COLO668 (cell line): ENCODE results near the gene NETO2.
"Not testable (repeated sequence)": the region's sequence is repeated elsewhere in the genome, so short reads cannot be mapped to it uniquely, and the experiment has no call there.

Source experiments
- DNase-seq: peaks from one replicate; lab custom pipeline; 2025; ENCODE audit not compliant: unreplicated experiment; lab: John Stamatoyannopoulos, UW

The NETO2 gene

DNA sequence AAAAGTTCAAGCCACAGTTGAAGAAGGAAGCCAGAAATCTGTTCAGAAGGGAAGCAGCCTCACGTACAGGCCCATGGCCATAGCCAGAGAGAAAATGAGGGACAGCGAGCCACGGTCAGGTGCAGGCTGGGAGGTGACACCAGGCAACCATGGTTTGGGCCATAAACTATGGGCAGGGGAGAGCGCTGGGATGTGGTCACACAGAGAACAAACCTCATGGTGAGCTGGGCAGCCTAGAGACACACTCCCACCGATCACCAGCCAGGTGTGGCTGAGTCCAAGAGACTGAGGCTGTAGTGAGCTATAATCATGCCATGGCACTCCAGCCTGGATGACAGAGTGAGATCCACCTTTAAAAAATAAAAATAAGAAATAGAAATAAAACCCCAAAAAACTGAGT, 76.5 kb downstream of the NETO2 start:
- DNase-seq = no peak

DNA sequence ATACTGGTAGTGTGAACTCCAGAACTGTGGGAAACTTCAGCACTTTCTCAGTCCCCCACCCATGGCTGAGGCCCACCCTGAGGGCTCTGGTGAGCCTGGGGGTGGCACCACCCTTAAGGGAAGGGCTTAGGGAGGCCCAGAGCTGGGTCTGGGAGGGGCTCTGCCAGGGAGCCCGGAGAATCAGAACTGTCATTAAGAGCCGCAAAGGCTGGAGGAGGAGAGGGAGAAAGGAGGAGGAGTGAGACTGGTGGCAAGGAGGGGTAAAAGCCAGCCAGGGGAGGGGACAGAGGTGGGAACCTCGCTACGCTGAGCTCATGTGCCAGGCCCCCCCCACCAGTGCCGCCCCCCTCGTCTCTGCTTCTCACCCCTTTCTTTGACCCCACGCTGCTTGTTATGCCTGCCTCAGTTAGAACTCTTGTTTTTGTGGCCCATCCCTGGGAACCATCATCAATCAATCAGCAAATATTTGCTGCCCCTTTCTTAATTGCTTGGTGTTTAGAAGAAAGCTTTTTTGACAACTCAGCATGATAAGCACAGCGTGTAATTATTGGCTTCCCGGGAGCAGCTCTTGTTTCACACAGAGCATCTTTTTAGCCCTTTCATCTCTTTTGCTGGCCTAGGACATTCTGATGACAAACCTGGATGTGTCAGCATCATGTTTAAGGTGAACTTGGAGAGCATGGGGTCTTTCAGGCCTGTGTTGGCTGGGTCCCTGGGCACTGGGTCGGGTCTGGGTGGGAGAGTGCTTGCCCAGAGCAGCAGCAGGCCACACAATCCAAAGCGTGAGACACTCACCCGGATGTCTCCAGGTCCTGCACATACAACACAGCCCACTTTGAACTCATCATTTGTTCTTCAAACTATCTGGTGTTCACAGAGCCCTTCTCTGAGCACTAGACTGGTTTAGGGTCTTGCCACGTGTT, 77.7 kb downstream of the NETO2 start:
- no peak for DNase-seq

DNA sequence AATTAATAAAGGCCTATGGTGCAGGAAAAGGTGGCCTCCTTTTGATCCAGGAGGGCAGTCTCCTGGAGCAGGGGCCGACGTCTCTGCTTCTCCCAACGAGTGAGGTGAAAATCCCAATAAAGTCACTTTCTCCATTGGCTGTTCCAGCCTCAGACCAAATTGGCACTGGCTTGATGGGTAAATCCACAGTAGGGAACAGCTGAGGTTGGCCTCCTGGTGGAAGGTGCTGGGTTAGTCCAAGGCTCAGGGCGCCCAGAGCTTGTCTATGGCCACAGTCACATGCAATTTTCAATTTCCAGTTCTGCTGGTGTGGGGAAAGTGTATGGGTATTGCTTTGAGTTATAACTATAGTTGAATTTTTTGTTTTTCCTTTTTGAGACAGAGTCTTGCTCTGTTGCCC, 79.0 kb downstream of the NETO2 start:
- DNase-seq = no peak

DNA sequence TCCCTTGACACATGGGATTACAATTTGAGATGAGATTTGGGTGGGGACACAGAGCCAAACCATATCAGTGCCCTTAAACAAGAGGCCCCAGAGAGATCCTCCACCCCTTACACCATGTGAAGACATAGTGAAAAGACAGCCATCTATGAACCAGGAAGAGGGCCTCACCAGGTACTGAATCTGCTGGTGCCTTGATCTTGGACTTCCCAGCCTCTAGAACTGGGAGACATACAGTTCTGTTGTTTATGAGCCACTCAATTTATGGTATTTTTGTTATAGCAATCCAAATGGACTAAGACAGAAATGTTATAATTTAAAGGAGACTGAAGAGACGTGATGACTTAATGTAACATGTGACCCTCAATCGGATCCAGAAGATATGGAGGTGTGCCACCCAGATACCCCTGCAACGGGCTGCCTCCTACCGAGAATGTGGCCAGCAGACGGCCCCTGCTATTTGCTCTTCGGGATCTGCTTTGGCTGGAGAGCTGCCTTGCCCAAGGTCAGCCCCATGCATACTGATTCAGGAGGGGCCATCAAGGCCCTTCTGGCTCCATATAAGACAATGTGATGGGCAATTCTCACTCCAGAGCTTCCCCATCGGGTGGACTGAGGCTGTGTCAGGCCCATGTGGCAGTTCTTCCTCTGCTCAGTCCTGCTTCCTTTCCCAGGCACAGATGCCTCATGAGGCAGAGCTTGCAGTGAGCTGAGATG, 80.6 kb downstream of the NETO2 start:
- no peak for DNase-seq

DNA sequence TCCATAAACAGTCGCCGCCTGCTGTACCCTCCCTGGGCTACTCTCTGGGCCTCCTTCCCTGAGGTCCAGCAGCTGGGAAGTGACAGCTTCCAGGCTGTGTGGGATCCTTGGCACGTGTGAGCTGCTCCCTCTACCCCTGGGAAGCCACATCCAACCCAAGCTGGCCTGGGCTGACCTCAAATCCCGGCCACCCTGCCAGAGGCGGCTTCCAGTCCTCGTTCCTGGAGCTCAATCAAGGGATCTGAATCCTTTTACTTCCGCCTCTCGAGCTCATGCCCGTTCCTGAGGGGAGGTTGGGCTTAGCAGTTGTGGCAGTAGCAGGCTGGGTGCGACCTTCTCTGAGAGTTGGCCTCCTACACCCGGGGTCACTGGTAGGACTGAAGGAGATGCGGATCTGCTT, 82.5 kb downstream of the NETO2 start:
- no peak for DNase-seq

DNA sequence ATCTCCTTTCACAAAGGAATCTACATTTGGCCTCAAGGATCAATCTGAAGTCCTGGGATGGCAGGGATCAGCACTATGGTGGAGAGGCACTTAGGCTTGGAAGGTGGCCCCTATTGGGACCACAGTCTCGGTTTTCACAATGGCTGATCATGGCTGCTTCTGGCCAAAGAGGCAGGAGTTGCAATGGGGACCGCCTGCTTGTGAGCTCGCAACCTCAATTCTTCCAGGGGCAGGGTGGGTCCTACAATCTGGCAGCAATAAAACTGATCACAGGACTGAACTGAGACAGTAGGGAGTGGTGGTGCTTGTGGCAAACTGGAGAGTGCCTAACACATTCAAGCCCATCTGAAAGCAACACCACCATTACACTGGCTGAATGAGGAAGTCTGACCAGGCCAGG, 83.1 kb downstream of the NETO2 start:
- no peak for DNase-seq

DNA sequence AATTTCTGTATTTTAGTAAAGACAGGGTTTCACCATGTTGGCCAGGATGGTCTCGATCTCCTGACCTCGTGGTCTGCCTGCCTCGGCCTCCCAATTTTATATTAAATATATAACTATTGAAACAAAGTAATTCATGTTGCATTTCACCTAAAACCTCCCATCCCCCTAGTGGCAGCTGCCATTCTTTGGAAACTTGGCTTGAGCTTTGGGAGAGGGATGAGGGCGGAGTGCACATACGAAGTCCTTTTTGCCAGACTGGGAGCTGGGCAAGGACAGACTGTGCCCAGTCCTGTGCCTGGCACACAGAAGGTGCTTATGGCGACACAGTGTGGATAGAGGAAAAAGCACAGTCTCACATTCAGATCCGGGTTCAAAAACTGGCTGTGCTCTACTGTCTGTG, 83.8 kb downstream of the NETO2 start:
- no peak for DNase-seq

DNA sequence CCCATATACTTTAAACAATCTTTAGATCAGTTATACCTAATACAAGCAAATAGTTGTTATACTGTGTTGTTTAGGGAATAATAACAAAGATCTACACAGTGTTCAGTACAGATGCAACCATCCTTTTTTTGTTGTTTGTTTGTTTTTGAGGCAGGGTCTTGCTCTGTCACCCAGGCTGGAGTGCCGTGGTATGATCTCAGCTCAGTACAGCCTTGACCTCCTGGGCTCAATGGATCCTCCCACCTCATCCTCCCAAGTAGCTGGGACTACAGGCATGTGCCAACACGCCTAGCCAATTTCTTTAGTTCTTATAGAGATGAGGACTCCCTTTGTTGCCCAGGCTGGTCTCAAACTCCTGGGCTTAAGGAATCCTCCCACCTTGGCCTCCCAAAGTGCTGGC, 84.6 kb downstream of the NETO2 start:
- DNase-seq = not testable (repeated sequence)

DNA sequence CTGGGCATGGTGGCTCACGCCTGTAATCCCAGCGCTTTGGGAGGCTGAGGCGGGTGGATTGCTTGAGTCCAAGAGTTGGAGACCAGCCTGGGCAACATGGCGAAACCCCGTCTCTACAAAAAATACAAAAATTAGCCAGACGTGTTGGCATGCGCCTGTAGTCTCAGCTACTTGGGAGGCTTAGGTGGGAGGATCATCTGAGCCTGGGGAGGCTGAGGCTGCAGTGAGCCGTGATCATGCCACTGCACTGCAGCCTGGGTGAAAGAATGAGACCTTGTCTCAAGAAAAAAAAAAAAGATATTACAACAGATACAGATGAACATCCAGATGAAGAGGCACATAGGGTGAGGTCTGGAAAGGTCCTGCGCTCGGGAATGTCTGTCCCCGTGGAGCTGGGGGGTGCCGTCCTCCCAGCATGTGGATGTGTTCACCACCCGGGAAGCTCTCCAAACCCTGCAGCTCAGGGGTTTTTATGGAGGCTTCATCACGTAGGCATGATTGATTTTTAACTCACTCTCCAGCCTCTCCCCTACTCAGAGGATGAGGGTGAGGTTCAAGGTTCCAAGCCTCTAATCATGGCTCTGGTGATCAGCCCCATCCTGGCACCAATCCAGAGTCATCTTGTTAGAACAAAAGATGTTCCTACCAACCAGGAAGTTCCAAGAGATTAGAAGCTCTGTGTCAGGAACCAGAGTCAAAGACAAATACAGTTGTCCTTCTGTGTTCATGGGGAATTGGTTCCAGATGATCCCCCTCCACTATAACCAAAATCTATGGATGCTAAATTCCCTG, 85.3 kb downstream of the NETO2 start:
- DNase-seq = peak; percentile 32

DNA sequence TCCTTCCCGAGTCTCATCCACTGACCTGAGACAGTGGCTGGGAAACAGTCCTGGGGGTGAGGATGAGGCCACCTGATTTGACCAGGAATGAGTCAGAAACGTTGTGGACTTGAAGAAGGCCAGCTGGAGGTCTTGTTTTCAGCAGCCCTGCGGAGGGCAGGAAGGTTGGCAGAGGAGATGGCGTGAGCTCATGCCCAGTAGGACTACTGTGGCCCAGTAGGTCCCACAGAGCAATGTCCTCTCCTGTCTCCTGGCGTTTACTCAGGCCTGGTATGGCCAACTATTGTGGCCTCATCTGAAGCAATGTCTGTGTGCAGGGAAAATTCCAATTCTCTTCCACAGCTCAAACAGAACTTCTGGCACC, 86.1 kb downstream of the NETO2 start:
- no peak for DNase-seq

DNA sequence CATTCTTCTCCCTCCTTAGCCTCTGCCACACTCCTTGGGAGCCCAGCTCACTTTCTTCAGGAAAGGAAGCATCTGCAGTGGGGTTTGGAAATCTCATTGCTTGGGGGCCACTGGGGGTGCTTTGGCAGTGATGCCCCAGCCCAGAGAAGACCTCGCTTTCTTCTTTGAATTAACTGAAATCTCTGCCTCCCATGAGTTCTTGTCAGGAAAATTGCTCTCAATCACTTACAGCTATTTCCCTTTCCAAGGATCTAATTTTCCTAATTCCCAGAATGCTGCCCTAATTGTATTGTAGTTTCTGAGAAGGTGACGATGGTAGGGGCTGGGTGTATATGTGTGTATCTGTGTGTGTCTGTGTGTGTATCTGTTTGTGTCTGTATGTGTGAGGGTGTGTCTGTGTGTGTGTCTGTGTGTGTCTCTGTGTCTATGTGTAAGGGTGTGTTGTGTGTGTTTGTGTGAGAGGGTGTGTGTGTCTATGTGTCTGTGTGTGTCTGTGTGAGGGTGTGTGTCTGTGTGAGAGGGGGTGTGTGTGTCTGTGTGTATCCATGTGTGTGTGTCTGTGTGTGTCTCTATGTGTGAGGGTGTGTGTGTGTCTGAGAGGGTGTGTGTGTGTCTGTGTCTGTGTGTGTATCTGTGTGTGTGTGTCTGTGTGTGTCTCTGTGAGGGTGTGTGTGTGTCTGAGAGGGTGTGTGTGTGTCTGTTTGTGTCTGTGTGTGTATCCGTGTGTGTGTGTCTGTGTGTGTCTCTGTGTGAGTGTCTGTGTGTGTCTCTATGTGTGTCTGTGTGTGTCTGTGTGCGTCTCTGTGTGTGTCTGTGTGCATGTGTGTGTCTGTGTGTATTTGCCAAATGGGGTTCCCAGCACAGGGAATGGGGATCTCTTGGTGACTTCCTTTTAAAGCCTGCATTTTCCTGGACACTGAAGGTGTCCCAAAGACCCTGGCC, 86.8 kb downstream of the NETO2 start:
- no peak for DNase-seq

DNA sequence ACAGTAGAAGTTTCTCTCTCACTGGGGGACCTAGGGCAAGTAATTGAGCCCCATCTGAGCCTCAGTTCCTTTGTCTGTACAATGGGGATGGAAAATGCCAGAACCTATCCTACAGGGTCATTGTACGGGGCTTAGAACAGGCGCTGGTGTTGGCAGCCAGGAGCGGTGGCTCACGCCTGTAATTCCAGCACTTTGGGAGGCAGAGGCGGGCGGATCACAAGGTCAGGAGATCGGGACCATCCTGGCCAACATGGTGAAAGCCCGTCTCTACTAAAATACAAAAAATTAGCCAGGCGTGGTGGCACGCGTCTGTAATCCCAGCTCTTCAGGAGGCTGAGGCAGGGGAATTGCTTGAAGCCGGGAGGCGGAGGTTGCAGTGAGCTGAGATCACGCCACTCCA, 87.7 kb downstream of the NETO2 start:
- not testable (repeated sequence) for DNase-seq

DNA sequence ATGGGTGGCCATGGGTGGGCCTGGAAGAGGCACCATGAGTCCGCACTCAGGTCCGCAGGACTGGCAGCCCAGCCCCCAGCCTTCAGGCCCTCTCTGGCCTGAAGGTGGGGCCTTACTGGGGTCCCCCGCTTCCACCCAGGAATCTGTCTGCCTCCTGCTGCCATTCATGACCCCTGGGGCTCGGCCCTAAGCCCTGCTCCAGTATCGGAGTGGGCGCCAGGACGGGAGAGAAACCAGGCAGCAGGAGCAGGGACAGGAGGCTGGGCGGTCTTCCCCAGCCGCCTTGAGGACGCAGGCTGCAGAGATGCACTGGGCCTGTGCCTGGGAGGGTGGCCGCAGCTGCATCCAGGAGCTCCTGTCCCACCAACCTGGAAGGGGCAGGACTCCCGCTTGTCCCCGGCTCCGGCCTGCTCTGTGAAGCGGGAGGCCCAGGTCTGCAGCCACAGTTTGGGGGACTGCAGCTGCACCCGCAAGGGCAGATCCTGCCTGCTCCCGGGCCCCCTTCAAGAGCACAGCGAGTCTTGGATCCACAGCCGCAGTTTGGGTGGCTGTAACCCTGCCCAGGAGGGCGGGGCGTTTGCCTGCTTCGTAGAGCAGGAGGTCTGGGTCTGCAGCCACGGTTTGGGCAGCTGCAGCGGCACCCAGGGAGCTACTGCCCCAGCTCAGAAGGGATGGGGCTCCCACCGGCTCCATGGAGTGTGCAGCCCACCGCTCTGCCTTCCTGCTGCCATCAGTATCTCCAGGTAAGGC, 88.4 kb downstream of the NETO2 start:
- no peak for DNase-seq

DNA sequence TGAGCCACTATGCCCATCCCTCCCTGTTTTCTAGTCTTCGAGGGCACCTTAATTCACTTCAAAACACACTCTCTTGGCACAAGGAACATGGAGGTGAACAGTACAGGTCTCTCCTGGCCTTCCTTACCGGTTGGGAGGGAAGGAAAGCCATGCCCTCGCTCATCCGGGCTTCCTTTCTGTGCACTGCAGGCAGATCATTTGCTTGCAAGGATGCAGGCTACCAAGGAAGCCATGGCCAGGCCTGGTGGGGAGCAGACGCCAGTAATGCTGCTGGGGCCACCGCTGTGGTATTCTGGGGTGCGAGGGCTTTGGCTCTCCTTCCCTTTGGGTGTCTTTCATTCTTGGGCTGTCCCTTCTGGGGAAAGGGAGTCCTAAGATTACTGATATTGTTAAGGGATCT, 89.4 kb downstream of the NETO2 start:
- DNase-seq = no peak

DNA sequence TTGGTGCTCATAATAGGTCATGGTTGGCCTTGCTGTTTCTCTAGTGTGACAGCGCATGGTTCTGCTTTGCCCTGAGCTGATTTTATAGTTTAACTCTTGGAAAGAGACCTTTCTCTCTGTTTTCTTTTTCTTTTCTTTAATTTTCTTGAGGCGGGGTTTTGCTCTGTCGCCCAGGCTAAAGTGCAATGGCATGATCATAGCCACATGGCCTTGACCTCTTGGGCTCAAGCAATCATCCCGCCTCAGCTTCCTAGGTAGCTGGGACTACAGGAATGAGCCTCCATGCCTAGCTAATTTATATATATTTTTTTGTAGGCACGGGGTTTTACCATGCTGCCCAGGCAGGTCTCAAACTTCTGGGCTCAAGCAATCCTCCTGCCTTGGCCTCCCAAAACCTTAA, 89.8 kb downstream of the NETO2 start:
- no peak for DNase-seq

DNA sequence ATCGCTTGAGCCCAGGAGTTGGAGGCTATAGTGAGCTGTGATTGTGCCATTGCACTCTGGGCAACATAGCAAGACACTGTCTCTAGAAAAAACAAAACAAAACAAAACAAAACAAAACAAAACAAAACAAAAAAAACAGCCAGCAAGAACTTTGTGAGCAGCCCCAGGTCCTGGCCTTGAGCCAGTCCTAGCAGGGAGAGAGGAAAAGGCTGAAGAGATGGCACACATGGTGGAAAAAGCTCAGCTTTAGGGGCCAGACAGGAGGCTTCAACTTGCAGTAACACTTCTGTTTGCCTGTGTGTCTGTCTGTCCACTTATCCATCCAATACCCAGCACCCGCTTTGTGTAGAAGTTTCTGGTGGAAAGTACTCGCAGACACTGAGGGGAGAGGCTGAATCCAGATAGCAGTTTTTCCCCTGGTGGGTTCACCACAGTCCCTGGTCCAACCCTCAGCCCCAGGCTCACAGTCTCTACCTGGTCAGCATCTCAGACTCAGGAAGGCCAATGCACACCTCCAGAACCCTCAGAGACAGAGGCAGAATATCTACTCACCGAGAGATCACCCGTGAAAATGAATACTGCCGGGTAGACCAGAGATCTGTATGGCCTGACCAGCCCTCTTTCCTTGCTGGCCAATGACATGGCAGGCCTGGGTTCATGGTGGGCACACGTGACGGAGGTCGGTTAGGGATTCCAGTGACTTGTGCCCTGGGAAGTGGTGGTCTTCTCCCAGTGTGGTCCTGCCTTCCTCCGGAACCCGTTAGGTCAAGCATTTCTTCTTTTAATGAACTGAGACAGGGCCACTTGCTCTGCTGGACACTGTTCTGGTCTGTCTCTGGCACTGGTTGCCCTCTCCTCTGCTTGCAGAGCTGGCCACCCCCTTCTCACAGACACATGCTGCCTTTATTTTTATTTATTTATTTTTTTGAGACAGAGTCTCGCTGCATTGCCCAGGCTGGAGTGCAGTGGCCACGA, 90.8 kb downstream of the NETO2 start:
- DNase-seq = no peak

DNA sequence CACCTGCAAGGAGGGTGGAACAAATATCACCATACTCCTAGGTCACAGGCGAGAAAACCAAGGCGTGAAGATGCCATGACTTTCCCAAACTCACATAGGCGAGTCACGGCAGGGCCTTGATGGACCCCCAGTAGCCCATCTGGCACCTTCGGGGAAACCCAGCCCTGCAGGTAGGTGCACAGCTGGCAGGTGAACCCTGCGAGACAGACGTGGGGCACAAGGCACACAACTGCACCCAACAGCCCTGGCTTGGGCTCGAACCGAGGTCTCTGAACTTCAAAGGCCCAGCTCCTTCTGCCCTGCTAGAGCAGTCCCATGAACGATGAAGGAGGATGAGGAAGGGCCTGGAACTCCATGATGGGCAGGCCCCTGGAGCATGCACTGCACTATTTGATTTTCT, 92.7 kb downstream of the NETO2 start:
- no peak for DNase-seq

DNA sequence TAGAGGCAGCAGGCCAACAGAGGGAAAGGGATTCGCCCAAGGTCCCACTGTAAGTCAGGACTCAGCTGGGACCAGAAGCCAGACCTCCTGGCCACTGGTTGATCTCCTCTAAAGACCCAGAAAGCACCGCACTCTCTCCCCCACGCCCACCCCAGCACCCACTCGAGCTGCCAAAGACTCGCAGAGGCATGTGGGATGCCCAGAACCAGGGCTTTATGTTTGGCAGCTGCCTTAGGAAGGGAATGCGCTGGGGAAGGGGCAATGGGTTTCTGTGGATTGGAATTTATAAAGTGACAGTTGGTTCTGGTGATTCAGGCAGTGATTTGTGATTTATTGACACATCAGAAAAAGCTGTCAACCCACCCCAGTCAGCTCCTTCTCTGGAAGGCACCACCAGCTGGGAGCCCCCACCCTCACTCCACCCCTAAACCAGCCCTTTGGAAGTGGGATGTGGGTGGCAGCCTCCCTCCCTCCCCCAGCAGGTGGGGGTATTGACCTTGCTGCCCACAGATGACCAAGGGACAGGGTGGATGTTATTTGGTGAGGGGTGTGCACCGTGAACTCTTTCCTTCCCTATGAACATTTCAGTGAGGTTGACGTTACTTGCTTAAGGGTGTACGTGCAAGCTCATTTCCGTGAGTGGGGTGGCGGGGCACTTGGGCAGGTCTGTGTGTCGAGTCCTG, 93.7 kb downstream of the NETO2 start:
- DNase-seq = no peak
